ENCODE results near the gene GNA15.
"Not testable (repeated sequence)": the region's sequence is repeated elsewhere in the genome, so short reads cannot be mapped to it uniquely, and the experiment has no call there.

Gene GNA15

DNA sequence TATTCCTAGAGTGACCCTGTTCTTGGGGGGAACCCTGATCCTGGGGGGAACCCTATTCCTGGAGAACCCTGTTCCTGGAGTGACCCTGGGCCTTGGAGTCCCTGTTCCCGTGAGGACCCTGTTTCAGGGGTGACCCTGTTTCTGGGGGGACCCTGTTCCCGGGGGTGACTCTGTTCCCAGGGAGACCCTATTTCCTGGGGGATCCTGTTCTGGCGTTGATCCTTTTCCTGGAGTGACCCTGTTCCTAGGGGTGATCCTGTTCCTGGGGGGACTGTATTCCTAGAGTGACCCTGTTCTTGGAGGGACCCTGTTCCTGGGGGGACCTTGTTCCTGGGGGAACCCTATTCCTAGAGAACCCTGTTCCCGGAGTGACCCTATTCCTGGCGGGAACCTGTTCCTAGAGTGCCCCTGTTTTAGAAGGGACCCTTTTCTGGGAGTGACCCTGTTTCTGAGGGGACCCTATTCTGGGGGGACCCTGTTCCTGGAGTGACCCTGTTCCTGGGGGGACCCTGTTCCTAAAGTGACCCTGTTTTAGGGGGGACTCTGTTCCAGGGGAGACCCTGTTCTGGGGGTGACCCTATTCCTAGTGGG, 15.0 kb downstream of the GNA15 start:
- no peak for DNase-seq

DNA sequence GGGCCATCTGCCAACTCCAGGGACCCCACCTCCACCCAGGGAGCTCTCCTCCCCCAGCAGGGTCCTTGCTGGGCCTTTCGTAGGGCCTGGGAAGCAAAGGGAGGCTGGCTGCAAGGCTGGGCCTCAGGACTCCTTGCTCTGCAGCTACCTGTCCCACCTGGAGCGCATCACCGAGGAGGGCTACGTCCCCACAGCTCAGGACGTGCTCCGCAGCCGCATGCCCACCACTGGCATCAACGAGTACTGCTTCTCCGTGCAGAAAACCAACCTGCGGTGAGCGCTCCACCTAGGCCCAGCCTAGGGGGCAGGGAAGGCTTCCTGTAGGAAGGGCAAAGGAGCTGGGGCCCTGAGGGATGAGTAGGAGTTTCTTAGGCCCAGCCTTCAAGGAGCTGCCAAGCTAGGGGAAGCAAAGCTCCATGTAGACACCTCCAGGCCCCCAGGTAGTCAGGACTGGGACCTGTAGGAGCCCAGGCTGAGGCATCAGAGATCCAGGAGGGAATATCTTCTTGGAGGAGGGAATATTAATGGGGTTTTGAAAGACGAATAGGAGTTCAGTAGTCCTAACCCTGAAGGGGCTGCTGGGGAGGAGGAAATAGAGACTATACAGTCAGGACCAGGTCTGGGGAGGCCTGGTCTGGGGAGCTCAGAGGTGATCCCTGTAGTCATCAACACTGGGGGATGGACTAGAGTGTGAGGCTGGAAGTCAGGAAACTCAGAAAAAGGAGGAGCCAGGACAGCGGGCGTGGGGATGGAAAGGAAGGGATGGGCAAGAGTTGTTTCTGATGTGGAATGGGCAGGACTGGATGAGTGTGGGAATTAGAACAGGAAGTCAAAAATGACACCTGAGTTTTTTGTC, 16.0 kb downstream of the GNA15 start:
- no peak for DNase-seq

DNA sequence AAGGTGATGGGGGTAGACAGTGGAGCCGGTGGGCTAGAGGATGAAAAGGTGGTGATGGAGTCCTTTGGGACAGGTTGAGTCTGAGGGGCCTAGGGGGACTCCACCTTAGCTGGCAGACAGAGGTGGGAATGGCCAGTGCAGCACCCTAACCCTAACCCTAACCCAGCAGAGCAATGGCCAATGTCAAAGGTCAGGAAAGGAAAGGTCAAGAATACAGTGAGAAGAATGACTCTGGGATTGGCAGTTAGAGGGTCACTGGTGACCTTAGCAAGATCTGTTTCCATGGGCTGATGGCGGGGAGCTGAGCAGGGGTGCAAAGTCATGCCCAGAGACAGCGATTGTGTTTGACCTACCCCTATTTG, 16.6 kb downstream of the GNA15 start:
- DNase-seq = no peak

DNA sequence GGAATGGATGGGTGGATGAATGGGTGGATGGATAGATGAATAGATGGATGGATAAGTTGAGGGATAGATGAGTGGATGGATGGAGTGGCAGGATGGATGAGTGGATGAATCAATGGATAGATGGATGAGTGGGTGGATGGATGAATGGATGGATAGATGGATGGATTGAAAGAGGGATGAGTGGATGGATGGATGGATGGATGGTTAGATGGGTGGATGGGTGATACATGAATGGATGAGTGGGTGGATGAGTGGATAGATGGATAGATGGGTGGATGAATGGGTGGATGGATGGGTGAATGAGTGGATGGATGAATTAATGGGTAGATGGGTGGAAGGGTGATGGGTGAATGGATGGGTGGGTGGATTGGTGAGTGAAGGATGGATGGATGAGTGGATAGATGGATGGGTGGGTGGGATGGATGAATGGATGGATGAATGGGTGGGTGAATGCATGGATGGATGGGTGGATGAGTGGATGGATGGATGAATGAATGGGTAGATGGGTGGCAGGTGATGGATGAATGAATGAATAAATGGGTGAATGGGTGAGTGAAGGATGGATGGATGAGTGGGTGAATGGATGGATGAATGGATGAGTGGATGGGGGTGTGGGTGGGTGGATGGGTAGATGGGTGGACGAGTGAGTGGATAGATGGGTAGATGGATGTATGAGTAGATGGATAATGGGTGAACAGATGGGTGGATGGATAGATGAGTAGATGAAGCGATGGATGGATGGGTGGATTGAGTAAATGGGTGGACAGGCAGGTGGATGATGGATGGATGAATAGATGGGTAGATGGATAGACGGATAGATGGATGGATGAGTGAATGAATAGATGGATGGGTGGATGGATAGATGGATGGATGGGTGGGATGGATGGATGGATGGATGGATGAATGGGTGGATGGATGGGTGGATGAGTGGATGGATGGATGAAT, 17.7 kb downstream of the GNA15 start:
- no peak for DNase-seq

DNA sequence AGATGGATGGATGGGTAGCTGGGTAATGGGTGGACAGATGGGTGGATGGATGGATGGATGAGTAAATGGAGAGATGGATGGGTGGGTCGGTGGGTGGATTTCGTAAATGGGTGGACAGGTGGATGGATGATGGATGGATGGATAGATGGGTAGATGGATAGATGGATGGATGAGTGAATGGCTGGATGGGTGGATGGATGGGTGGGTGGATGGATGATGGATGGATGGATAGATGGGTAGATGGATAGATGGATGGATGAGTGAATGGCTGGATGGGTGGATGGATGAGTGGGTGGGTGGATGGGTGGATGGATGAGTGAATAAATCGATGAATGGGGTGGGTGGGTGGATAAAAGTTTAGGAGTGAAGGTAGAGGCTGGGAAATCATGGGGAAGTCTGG, 18.6 kb downstream of the GNA15 start:
- not testable (repeated sequence) for DNase-seq

DNA sequence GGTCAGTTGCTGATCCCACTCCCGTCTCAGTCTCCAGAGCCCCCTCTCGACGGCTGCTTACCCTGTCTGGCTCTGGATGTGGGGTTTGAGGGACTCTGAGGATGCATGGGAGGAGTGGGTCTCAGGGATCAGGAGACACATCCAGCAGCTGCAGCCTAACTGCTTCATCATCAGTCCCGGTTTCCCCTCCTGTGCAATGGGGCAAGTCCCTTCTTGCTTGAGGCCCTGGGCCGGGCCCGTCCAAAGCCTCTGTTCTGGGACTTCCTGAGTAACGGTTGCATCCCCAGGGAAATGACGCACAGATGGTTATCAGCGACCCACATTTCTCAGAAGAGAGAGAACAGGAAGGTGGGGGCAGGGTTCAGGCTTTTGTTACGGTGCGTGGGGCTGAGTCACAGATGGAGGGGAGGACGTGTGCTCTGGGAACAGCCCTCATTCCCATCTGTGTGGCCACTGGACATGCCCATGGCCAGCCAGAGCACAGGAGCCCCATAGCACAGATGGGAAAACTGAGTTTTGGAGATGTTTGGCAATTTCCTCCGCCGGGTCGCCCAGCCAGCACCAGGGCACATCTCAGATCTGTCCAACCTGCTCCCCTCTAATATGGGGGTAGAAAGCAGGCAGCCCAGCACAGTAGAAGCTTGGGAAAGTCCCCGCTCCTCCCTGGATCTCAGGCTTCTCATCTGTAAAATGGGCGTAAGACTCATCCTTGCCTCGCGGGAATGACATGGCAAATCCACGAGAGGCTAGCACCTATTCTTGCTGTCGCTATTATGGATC, 19.3 kb downstream of the GNA15 start:
- peak; percentile 94 for DNase-seq

DNA sequence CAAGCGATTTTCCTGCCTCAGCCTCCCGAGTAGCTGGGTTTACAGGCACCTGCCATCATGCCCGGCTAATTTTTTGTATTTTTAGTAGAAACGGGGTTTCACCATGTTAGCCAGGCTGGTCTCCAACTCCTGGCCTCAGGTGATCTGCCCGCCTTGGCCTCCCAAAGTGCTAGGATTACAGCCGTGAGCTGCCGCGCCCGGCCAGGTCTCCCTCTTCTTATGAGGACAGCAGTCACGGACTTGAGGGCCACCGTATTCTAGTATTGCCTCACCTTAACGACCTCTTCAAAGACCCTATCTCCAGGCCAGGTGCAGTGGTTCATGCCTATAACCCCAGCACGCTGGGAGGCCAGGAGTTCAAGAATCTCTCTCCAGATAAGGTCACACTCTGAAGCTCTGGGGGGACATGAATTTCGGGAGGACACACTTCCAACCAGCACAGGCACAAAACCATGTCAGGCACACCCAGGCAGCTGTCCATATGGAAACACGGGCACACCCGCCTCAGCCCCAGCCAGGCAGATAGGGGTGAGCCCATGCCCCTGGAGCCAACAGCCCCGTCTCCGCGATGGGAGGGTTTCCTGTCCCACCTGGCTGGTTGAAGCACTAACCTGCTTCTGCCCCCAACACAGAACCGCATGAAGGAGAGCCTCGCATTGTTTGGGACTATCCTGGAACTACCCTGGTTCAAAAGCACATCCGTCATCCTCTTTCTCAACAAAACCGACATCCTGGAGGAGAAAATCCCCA, 21.4 kb downstream of the GNA15 start:
- DNase-seq = no peak

DNA sequence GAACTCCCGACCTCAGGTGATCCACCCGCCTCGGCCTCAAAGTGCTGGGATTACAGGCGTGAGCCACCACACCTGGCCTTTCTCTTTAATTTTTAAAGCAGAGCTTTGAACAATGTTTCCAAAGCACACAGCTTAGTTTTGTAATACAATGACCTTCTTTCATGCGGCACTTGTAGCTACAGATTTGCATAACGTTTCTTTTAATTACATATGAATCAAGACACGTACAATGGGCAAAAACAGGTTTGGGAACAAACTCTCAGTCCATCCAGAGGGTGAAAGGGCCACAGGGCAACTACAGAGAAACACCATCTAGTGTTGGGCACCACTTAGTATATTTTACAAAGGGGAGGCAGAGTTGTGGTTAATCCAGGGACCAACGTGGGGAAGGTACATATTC, 23.7 kb downstream of the GNA15 start:
- no peak for DNase-seq

DNA sequence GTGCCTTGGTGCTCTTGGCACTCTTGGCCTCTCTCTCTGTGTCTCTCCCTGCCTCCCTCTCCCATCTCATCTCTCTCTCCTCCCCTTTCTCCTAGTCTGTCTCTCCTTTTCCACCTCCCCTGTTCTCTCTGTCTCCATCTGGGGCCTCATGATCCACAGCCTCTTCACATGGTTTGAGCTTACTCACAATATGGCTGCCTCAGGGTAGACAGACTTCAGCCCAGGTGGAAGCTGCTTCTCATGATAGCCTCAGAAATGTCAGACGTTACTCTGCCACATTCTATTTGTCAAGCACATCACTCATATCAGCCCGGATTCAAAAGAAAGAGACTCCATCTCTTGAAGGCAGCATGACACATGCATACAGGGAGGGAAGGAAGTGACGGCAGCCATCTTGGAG, 24.4 kb downstream of the GNA15 start:
- DNase-seq = no peak

DNA sequence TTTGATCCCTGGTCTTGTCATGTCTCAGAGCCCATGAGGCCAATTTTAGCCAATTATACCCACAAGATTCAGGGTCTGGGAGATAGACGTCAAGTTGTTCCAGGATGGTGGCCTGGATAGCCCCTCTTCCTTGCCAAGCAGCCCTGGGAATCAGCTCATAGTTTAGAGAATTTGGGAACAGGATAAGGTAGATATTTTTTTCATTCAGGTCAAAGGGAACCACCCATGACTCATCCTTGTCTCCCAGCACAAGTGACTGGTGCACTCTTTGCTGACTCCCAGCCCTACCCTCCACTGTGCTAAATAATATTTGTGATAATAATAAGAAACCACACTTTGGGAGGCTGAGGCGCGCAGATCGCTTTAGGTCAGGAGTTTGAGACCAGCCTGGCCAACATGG, 25.6 kb downstream of the GNA15 start:
- no peak for DNase-seq

DNA sequence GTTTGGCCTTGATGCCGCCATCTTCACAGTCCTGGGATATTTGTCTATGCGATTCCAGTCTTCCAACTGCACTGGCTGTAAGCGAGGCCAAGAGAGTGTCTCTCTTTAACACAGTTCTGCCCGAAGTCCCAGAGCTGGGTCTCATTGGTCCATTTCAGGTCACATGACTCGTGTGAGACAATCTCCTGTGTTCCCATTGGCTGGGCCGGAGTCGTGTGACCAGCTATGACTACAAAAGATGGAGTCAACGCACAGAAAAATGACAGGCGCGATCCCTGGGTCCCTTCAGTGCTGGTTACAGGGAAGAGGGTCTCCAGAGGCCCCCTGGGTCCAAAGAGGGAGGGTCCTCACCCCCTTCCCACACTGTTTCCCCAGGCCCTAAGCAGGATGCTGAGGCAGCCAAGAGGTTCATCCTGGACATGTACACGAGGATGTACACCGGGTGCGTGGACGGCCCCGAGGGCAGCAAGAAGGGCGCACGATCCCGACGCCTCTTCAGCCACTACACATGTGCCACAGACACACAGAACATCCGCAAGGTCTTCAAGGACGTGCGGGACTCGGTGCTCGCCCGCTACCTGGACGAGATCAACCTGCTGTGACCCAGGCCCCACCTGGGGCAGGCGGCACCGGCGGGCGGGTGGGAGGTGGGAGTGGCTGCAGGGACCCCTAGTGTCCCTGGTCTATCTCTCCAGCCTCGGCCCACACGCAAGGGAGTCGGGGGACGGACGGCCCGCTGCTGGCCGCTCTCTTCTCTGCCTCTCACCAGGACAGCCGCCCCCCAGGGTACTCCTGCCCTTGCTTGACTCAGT, 26.8 kb downstream of the GNA15 start:
- peak; percentile 51 for DNase-seq

DNA sequence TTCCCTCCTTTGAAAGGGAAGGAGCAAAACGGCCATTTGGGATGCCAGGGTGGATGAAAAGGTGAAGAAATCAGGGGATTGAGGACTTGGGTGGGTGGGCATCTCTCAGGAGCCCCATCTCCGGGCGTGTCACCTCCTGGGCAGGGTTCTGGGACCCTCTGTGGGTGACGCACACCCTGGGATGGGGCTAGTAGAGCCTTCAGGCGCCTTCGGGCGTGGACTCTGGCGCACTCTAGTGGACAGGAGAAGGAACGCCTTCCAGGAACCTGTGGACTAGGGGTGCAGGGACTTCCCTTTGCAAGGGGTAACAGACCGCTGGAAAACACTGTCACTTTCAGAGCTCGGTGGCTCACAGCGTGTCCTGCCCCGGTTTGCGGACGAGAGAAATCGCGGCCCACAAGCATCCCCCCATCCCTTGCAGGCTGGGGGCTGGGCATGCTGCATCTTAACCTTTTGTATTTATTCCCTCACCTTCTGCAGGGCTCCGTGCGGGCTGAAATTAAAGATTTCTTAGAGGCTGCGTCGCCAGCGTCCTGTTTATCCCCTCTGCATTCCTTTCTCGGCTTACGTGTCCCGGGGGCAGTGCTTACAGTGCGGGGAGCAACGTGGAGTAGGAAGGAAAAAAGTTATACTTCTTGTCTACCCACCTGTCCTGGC, 27.5 kb downstream of the GNA15 start:
- DNase-seq = peak; percentile 85

DNA sequence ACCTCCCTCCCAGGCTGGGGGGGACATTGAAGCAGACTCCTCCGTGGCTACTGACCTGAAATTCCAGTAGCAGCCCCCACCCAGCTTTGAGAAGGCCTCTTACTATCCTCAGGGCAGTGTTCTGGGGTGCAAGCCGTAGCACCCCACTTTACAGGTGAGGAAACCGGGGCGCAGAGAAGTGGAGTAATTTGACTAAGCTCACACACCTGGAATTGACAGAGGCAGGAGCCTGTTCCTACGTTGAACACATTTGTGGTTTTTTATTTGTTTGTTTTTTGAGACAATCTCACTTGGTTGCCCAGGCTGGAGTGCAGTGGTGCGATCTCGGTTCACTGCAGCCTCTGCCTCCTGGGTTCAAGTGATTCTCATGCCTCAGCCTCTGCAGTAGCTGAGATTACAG, 28.1 kb downstream of the GNA15 start:
- DNase-seq = no peak

DNA sequence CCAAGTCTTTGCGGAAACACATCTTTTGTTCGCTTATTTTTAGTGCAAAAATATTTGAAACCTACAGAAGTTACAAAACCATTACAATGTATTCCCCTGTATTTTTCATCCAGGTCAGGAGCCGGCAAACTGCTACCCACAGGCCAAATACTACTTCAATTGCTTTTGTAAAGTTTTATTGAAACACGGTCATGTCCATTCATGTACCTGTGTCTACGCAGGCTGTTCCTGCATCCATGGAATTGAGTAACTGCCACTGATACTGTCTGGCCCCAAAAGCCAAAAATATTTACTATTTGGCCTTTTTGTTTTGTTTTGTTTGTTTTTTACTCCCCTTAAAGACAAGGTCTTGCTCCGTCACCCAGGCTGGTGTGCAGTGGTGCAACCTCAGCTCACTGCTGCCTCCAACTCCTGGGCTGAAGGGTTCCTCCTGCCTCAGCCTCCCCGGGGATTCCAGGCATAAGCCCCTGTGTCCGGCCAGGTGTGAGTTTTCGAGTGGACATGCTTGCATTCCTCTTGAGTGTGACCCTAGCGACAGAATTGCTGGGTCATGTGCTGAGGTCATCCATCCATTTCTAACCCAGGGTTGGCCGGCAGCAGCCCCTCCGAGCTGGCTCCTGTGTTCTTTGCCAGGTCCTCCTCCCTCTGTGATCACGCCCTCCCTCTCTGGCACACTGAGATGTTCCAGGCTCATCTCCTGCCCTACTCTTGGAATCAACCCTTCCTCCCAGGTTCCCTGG, 31.9 kb downstream of the GNA15 start:
- DNase-seq = no peak

DNA sequence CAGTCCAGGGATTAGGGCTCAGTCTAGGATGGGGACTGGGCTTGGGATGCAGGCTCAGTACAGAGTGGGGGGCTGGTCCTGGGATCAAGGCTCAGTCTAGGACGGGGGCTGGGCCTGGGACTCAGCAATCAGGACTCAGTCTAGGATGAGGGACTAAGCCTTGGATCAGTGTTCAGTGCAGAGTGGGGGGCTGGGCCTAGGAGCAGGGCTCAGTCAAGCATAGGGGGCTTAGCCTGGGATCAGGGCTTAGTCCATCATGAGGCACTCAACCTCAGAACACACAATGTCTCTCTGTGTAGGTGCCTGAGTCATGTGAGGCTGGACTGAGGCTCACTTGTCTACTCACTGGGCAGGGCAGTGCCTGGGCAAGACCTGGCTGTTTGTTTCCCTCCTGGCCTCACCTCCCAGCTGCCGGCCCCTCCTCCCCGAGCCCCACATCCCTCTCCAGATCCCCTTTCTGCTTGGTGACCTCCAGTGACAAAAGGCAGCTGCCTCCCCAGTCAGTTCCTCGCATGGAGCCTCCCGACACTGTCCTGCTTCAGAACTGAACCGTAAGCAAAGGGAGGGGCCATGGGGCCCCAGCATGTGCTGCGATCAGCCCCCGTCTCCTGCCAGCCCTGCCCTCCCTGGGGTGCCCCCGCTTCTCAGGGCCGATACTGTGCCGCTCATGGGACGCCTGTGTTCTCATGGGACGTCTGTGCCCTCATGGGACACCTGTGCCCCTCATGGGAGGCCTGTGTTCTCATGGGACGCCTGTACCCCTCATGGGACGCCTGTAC, 36.2 kb downstream of the GNA15 start:
- DNase-seq = no peak

DNA sequence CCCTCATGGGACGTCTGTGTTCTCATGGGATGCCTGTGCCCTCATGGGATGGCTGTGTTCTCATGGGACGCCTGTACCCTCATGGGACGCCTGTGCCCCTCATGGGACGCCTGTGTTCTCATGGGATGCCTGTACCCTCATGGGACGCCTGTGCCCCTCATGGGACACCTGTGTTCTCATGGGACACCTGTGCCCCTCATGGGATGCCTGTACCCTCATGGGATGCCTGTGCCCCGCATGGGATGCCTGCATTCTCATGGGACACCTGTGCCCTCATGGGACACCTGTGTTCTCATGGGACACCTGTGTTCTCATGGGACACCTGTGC, 36.8 kb downstream of the GNA15 start:
- DNase-seq = not testable (repeated sequence)

DNA sequence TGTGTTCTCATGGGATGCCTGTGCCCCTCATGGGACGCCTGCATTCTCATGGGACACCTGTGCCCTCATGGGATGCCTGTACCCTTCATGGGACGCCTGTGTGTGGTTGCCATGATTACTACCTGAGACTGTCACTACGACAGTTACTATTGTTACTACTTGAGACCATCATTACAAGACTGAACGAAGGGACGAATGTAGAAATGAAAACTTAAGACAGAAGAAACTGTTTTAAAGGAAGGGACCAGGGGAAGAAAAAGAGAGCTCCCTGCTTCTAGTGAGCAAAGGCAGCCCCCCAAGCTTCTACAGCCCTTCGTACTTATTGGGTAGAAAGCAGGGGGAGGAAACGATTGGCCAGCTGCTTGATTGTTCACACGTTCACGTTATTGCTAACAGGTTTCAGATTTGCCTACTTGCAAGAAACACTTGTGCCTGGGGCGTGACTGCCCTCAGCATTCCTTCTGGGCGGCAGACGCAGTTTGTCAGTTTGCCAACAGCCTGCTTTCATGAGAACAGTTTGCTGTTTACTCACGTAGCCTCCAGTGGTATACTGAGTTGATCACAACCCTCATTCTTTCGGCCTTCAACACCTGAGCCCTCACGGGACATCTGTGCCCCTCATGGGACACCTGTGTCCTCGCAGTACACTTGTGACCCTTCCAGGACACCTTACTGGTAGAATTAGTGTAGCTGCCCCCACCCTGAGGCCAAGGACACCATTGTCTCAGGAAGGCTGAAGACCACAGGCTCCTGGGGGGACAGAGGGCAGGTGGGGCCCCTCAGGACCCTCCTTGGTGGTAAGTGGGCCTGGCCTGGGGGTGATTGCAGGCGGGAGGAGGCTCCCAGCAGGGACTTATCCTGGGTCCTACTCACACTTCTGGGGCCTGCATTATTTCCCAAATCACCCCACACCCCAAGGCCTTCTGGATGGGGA, 40.2 kb downstream of the GNA15 start:
- peak; percentile 61 for DNase-seq

All from activated CD4-positive, alpha-beta T cell treated with anti-CD3 and anti-CD28 coated beads, Interleukin-2, Interleukin-6, amounts not matched to agents 100 ng/mL and 50 ng/mL, durations not matched to agents 16 hours and 8 hours (primary cell).